ENCODE results near the gene KNDC1.

KNDC1 gene

DNA sequence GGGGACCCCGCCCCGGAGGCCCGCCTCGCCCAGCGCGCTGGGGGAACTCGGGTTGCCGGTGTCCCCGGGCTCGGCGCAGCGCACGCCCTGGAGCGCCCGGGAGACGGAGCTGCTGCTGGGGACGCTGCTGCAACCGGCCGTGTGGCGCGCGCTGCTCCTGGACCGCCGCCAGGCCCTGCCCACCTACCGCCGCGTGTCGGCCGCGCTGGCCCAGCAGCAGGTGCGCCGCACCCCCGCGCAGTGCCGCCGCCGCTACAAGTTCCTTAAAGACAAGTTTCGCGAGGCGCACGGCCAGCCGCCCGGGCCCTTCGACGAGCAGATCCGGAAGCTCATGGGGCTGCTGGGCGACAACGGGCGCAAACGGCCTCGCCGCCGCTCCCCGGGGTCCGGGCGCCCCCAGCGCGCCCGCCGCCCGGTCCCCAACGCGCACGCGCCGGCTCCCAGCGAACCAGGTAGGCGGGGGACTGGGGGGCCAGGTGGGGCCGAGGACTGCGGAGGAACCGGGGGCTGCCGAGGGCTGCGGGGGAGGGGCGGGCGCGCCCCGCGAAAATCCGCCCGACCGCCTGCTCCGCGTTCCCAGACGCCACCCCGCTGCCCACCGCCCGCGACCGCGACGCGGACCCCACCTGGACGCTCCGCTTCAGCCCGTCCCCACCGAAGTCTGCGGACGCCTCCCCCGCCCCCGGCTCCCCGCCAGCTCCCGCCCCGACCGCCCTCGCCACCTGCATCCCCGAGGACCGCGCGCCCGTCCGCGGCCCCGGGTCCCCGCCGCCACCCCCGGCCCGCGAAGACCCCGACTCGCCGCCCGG, 70.6 kb downstream of the KNDC1 start:
- peak overlapping the region; percentile 93 for H3K23ac ChIP-seq (ENCODE audit: low read depth, low read length, poor library complexity)
- H2BK120ac ChIP-seq (ENCODE audit: low read depth, low read length), result no peak overlapping the region
- no peak overlapping the region for H3K4ac ChIP-seq (ENCODE audit: low read length)
- H3K36me3 ChIP-seq (replicated peaks in 1 of 2; ENCODE audit: control insufficient read depth in 2 of 2, insufficient read depth in 2 of 2, low read length in 2 of 2), result no peaks in the 10 kb centered on the region
- peak overlapping the region; percentile 88 for H2AK5ac ChIP-seq (ENCODE audit: low read depth, low read length)
- peaks cover 0 to 7% of the 10 kb centered on the region in 2 donors for H3K4me1 ChIP-seq (ENCODE audit: control insufficient read depth in 2 of 2, insufficient read depth in 1 of 2, low read depth in 1 of 2, low read length in 2 of 2)
- H3K27me3 ChIP-seq (ENCODE audit: control insufficient read depth in 3 of 3, insufficient read depth in 3 of 3, low read depth in 1 of 3, low read length in 3 of 3), result peaks cover 19 to 80% (median 69%) of the 10 kb centered on the region in 3 experiments
- H3K79me1 ChIP-seq (ENCODE audit: low read depth, low read length), result no peaks in the 10 kb centered on the region
- H3K4me3 ChIP-seq (ENCODE audit: low read length in 2 of 2), result peak overlapping the region in 1 of 2 donors; percentile 74
- H2BK15ac ChIP-seq (ENCODE audit: low read length), result no peak overlapping the region
- H3K9me3 ChIP-seq (replicated peaks in 1 of 2; ENCODE audit: control insufficient read depth in 2 of 2, insufficient read depth in 1 of 2, low read depth in 1 of 2, low read length in 2 of 2), result peaks cover 0 to 11% of the 10 kb centered on the region in 2 donors
- H4K91ac ChIP-seq (ENCODE audit: low read depth, low read length, poor library complexity), result no peak overlapping the region
- DNase-seq (ENCODE audit: low spot score), result no peak
- H3K4me2 ChIP-seq (ENCODE audit: insufficient read depth, low read length, poor library complexity, severe bottlenecking), result peak overlapping the region; percentile 91
- H2BK12ac ChIP-seq (ENCODE audit: low read length), result peak overlapping the region; percentile 84
- no peak overlapping the region for H2BK5ac ChIP-seq (ENCODE audit: low read length)
- peak overlapping the region; percentile 17 for H3K18ac ChIP-seq (ENCODE audit: low read length)
- no peak overlapping the region for H3K27ac ChIP-seq (replicated peaks; ENCODE audit: low read length)
- no peak overlapping the region for H4K8ac ChIP-seq (ENCODE audit: low read depth, low read length)
- H3K14ac ChIP-seq (ENCODE audit: low read length), result peak overlapping the region; percentile 56
- WGBS, 2 donors (ENCODE audit: extremely low coverage in 2 of 2, insufficient read length in 2 of 2, insufficient replicate concordance in 1 of 2), result no CpG with 5 or more reads among the region's 122 CpGs
- peak overlapping the region; percentile 77 for H3K9ac ChIP-seq (ENCODE audit: low read depth, low read length, poor library complexity)
- peak overlapping the region; percentile 56 for H2AFZ ChIP-seq (ENCODE audit: low read length)

DNA sequence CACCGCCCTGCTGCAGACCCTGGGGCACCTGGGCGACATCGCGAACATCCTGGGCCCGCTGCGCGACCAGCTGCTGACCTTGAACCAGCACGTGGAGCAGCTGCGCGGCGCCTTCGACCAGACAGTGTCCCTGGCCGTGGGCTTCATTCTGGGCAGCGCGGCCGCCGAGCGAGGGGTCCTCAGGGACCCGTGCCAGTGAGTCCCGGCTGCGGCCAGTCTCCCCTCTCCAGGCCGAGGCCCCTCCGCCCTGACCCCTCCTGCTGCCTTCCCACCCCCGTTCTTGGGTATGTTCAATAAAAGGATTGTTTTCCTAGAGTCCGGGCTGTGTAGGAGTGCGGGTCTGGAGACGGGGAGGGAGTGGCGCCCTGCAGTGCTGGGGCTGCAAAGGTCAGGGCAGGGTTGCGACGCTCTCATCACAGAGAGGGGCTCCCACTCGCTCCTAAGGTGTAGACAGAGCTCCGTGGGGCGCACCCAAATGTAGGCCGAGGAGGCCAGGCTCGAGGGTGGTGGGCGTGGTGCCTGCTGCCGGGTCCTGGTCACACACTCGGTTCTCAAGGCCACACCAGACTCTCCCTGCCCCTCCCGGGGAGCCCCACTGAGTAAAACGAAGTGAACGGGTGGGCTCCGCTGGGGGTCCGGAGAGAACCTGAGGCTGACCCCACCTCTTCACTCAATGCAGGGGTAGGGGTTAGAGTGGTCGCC, 71.4 kb downstream of the KNDC1 start:
- peak overlapping the region in 1 of 2 donors; percentile 12 for H3K4me3 ChIP-seq (ENCODE audit: low read length in 2 of 2)
- peaks cover 2% of the 10 kb centered on the region in 2 donors for H3K4me1 ChIP-seq (ENCODE audit: control insufficient read depth in 2 of 2, insufficient read depth in 1 of 2, low read depth in 1 of 2, low read length in 2 of 2)
- H3K79me1 ChIP-seq (ENCODE audit: low read depth, low read length), result no peaks in the 10 kb centered on the region
- H3K9me3 ChIP-seq (replicated peaks in 1 of 2; ENCODE audit: control insufficient read depth in 2 of 2, insufficient read depth in 1 of 2, low read depth in 1 of 2, low read length in 2 of 2), result peaks cover 0 to 11% of the 10 kb centered on the region in 2 donors
- H3K4me2 ChIP-seq (ENCODE audit: insufficient read depth, low read length, poor library complexity, severe bottlenecking), result no peak overlapping the region
- H3K14ac ChIP-seq (ENCODE audit: low read length), result peak overlapping the region; percentile 71
- peak overlapping the region; percentile 88 for H2AK5ac ChIP-seq (ENCODE audit: low read depth, low read length)
- no peak overlapping the region for H4K8ac ChIP-seq (ENCODE audit: low read depth, low read length)
- no peak overlapping the region for H2BK5ac ChIP-seq (ENCODE audit: low read length)
- H3K36me3 ChIP-seq (replicated peaks in 1 of 2; ENCODE audit: control insufficient read depth in 2 of 2, insufficient read depth in 2 of 2, low read length in 2 of 2), result no peaks in the 10 kb centered on the region
- no peak overlapping the region for H3K27ac ChIP-seq (replicated peaks; ENCODE audit: low read length)
- H2BK120ac ChIP-seq (ENCODE audit: low read depth, low read length), result no peak overlapping the region
- no peak overlapping the region for H2AFZ ChIP-seq (ENCODE audit: low read length)
- H3K4ac ChIP-seq (ENCODE audit: low read length), result no peak overlapping the region
- no peak overlapping the region for H3K9ac ChIP-seq (ENCODE audit: low read depth, low read length, poor library complexity)
- no peak for DNase-seq (ENCODE audit: low spot score)
- peak overlapping the region; percentile 64 for H3K18ac ChIP-seq (ENCODE audit: low read length)
- WGBS, 2 donors (ENCODE audit: extremely low coverage in 2 of 2, insufficient read length in 2 of 2, insufficient replicate concordance in 1 of 2), result no CpG with 5 or more reads among the region's 44 CpGs
- peaks cover 24 to 86% (median 77%) of the 10 kb centered on the region in 3 experiments for H3K27me3 ChIP-seq (ENCODE audit: control insufficient read depth in 3 of 3, insufficient read depth in 3 of 3, low read depth in 1 of 3, low read length in 3 of 3)
- H4K91ac ChIP-seq (ENCODE audit: low read depth, low read length, poor library complexity), result no peak overlapping the region
- peak overlapping the region; percentile 84 for H2BK12ac ChIP-seq (ENCODE audit: low read length)
- peak overlapping the region; percentile 93 for H3K23ac ChIP-seq (ENCODE audit: low read depth, low read length, poor library complexity)
- no peak overlapping the region for H2BK15ac ChIP-seq (ENCODE audit: low read length)

DNA sequence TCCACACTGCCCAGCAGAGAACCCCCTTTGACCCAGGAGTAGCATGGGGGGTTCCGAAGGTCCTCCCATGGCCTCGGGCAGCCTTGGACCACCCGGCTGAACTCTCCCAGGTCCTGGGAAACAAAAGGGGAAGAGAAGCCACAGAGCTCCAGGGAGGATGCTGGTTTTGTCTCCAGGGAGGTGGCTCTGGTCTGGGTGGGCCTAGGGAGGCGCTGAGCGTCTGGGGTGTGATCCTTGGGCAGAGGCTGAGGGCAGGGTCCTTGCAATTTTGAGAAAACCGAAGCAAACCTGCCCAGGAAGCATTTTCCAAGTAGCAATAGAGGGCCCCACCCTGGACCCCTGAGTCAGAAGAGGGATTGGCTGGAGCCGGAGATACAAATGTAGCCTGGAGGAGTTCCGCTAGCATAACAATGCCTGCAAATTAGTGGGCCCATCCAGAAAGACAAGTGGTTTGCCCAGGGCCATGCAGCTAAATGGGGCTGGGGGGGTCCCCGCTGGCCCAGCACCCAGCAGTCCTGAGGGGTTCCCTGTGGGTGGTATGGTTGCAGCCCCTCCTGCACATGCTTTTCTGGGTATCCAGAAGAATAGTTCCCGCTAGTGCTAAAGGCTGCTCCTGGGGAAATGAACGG, 72.0 kb downstream of the KNDC1 start:
- no peak overlapping the region for H3K9ac ChIP-seq (ENCODE audit: low read depth, low read length, poor library complexity)
- DNase-seq (ENCODE audit: low spot score), result no peak
- H3K4ac ChIP-seq (ENCODE audit: low read length), result no peak overlapping the region
- H2BK5ac ChIP-seq (ENCODE audit: low read length), result no peak overlapping the region
- no CpG with 5 or more reads among the region's 11 CpGs for WGBS, 2 donors (ENCODE audit: extremely low coverage in 2 of 2, insufficient read length in 2 of 2, insufficient replicate concordance in 1 of 2)
- H3K9me3 ChIP-seq (replicated peaks in 1 of 2; ENCODE audit: control insufficient read depth in 2 of 2, insufficient read depth in 1 of 2, low read depth in 1 of 2, low read length in 2 of 2), result peaks cover 0 to 11% of the 10 kb centered on the region in 2 donors
- H3K27ac ChIP-seq (replicated peaks; ENCODE audit: low read length), result no peak overlapping the region
- no peak overlapping the region for H3K4me2 ChIP-seq (ENCODE audit: insufficient read depth, low read length, poor library complexity, severe bottlenecking)
- no peak overlapping the region for H4K91ac ChIP-seq (ENCODE audit: low read depth, low read length, poor library complexity)
- no peak overlapping the region for H2AK5ac ChIP-seq (ENCODE audit: low read depth, low read length)
- peaks cover 30 to 86% (median 81%) of the 10 kb centered on the region in 3 experiments for H3K27me3 ChIP-seq (ENCODE audit: control insufficient read depth in 3 of 3, insufficient read depth in 3 of 3, low read depth in 1 of 3, low read length in 3 of 3)
- H3K79me1 ChIP-seq (ENCODE audit: low read depth, low read length), result no peaks in the 10 kb centered on the region
- peaks cover 5 to 6% of the 10 kb centered on the region in 2 donors for H3K4me1 ChIP-seq (ENCODE audit: control insufficient read depth in 2 of 2, insufficient read depth in 1 of 2, low read depth in 1 of 2, low read length in 2 of 2)
- no peak overlapping the region for H2BK15ac ChIP-seq (ENCODE audit: low read length)
- no peak overlapping the region for H3K23ac ChIP-seq (ENCODE audit: low read depth, low read length, poor library complexity)
- no peak overlapping the region for H2AFZ ChIP-seq (ENCODE audit: low read length)
- H3K36me3 ChIP-seq (replicated peaks in 1 of 2; ENCODE audit: control insufficient read depth in 2 of 2, insufficient read depth in 2 of 2, low read length in 2 of 2), result no peaks in the 10 kb centered on the region
- H3K4me3 ChIP-seq (ENCODE audit: low read length in 2 of 2), result no peak overlapping the region
- no peak overlapping the region for H4K8ac ChIP-seq (ENCODE audit: low read depth, low read length)
- no peak overlapping the region for H2BK12ac ChIP-seq (ENCODE audit: low read length)
- H3K14ac ChIP-seq (ENCODE audit: low read length), result no peak overlapping the region
- H2BK120ac ChIP-seq (ENCODE audit: low read depth, low read length), result no peak overlapping the region
- H3K18ac ChIP-seq (ENCODE audit: low read length), result no peak overlapping the region

Data from neuronal stem cell (in vitro differentiated cells).